HepG2 (cell line): ENCODE results near the gene SLC25A33. TPM values are rescaled to one million over a fixed set of nuclear protein-coding genes. Genes with fewer than 3 reads are reported as not detected.

Source experiments
- ATF2 ChIP-seq: sonication (generic); formaldehyde crosslinking; IDR thresholded peaks from 2 replicates; pipeline ENCODE4 v1.4.0; 2020; ENCODE audit warnings: missing genetic modification reagents
- CBFB ChIP-seq: sonication (generic); formaldehyde crosslinking; IDR thresholded peaks from 2 replicates; pipeline ENCODE4 v1.4.0; 2020; ENCODE audit warnings: missing genetic modification reagents
- ETV5 ChIP-seq: IDR thresholded peaks from 2 replicates; pipeline ENCODE4 v1.6.1; 2018; ENCODE audit warnings: missing biosample characterization, missing genetic modification reagents, inconsistent platforms, borderline replicate concordance
- HDAC2 ChIP-seq: sonication (generic); formaldehyde crosslinking; IDR thresholded peaks from 2 replicates; pipeline ENCODE4 v1.4.0; 2020; ENCODE audit warnings: missing genetic modification reagents
- HES4 ChIP-seq: sonication (generic); formaldehyde crosslinking; IDR thresholded peaks from 2 replicates; pipeline ENCODE4 v1.9.0; 2021; ENCODE audit warnings: mild to moderate bottlenecking, missing genetic modification reagents, borderline replicate concordance
- HMG20A ChIP-seq: IDR thresholded peaks from 2 replicates; pipeline ENCODE4 v1.6.1; 2016; ENCODE audit warnings: borderline replicate concordance
- IKZF4 ChIP-seq: sonication (generic); formaldehyde crosslinking; IDR thresholded peaks from 2 replicates; pipeline ENCODE4 v1.5.1; 2020; ENCODE audit warnings: borderline replicate concordance, mild to moderate bottlenecking, low read depth, missing genetic modification reagents; ENCODE audit errors: not compliant biosample characterization
- MAF1 ChIP-seq: sonication (generic); formaldehyde crosslinking; IDR thresholded peaks from 2 replicates; pipeline ENCODE4 v1.5.0; 2020; ENCODE audit warnings: missing genetic modification reagents, borderline replicate concordance
- POLR2AphosphoS5 ChIP-seq: IDR thresholded peaks from 2 replicates; pipeline ENCODE4 v1.6.1; 2012; ENCODE audit warnings: low read depth, low read length
- RARA ChIP-seq: IDR thresholded peaks from 2 replicates; pipeline ENCODE4 v1.6.1; 2016; ENCODE audit warnings: missing genetic modification reagents, missing compliant biosample characterization
- SMARCC2 ChIP-seq: fragments of 450-650 bp; IDR thresholded peaks from 2 replicates; pipeline ENCODE4 v1.6.1; 2017; ENCODE audit warnings: antibody characterized with exemption, mild to moderate bottlenecking
- SRSF1 ChIP-seq: fragments of 200-400 bp; formaldehyde crosslinking; optimal IDR thresholded peaks from 2 replicates; pipeline ENCODE3; 2017; ENCODE audit warnings: mild to moderate bottlenecking, low read depth, low read length, moderate library complexity
- TBX2 ChIP-seq: sonication (generic); formaldehyde crosslinking; IDR thresholded peaks from 2 replicates; pipeline ENCODE4 v1.5.0; 2020; ENCODE audit warnings: missing genetic modification reagents, mild to moderate bottlenecking, borderline replicate concordance
- TBX3 ChIP-seq: fragments of 450-650 bp; IDR thresholded peaks from 2 replicates; pipeline ENCODE4 v1.6.1; 2017; ENCODE audit warnings: antibody characterized with exemption, mild to moderate bottlenecking, inconsistent platforms, borderline replicate concordance
- TEF ChIP-seq: sonication (generic); formaldehyde crosslinking; IDR thresholded peaks from 2 replicates; pipeline ENCODE4 v1.5.0; 2020; ENCODE audit warnings: missing genetic modification reagents
- ZC3H4 ChIP-seq: sonication (generic); formaldehyde crosslinking; IDR thresholded peaks from 2 replicates; pipeline ENCODE4 v1.4.0; 2020; ENCODE audit warnings: missing genetic modification reagents, borderline replicate concordance
- ZFP90 ChIP-seq: sonication (generic); formaldehyde crosslinking; IDR thresholded peaks from 2 replicates; pipeline ENCODE4 v1.8.0; 2022; ENCODE audit warnings: missing genetic modification reagents, mild to moderate bottlenecking, inconsistent platforms, borderline replicate concordance
- ZGPAT ChIP-seq: IDR thresholded peaks from 2 replicates; pipeline ENCODE4 v1.6.1; 2016; ENCODE audit warnings: mild to moderate bottlenecking
- ZNF121 ChIP-seq: sonication (generic); formaldehyde crosslinking; IDR thresholded peaks from 2 replicates; pipeline ENCODE4 v1.5.0; 2020; ENCODE audit warnings: mild to moderate bottlenecking, missing genetic modification reagents
- ZNF282 ChIP-seq: fragments of 450-650 bp; IDR thresholded peaks from 2 replicates; pipeline ENCODE4 v1.6.1; 2018; ENCODE audit not compliant: partially characterized antibody
- ZNF329 ChIP-seq: sonication (generic); formaldehyde crosslinking; IDR thresholded peaks from 2 replicates; pipeline ENCODE4 v1.9.0; 2021; ENCODE audit warnings: low read depth, mild to moderate bottlenecking, missing genetic modification reagents
- ZNF557 ChIP-seq: sonication (generic); formaldehyde crosslinking; IDR thresholded peaks from 2 replicates; pipeline ENCODE4 v1.4.0; 2020; ENCODE audit warnings: missing genetic modification reagents
- ZNF605 ChIP-seq: sonication (generic); formaldehyde crosslinking; IDR thresholded peaks from 2 replicates; pipeline ENCODE4 v1.8.0; 2022; ENCODE audit warnings: mild to moderate bottlenecking, missing genetic modification reagents
- ZNF644 ChIP-seq: IDR thresholded peaks from 2 replicates; pipeline ENCODE4 v1.6.1; 2016; ENCODE audit warnings: low read depth
- ZSCAN22 ChIP-seq: sonication (generic); formaldehyde crosslinking; IDR thresholded peaks from 2 replicates; pipeline ENCODE4 v1.4.0; 2020; ENCODE audit warnings: mild to moderate bottlenecking, missing genetic modification reagents
- polyA plus RNA-seq, 8 experiments: library from polyadenylated mRNA; depleted of rRNA in 3 of 8; stranded (reverse) in 7 of 8; unstranded in 1 of 8; fragments of >200 nt; fragmentation: Illumina TruSeq in 4 of 8; extraction: Trizol in 4 of 8; gene quantifications; 2 replicates each; pipeline versions ENCODE4 v1.2.1 to v1.2.3, GENCODE V29; 2011 to 2016; ENCODE audit warnings: low read depth in 4 of 8, missing spikeins in 1 of 8, mixed read lengths in 1 of 8; ENCODE audit not compliant: insufficient read depth in 1 of 8
- total RNA-seq, 5 experiments: library from RNA; depleted of rRNA; stranded (reverse); fragments of >200 nt; fragmentation: Illumina TruSeq; extraction: Trizol; gene quantifications; 2 replicates each; pipeline ENCODE4 v1.2.3, GENCODE V29; 2016; ENCODE audit warnings: low read depth in 1 of 5
- TF ChIP-seq, protein P1 (sequence below): sonication (generic); formaldehyde crosslinking; IDR thresholded peaks from 2 replicates; pipeline ENCODE4 v1.4.0; 2020; ENCODE audit warnings: missing genetic modification reagents
- TF ChIP-seq, protein P2 (sequence below): IDR thresholded peaks from 2 replicates; pipeline ENCODE4 v1.6.1; 2016; ENCODE audit warnings: low read depth

The SLC25A33 gene
- total and polyA plus RNA-seq, 2 of the 13 experiments (the other 11 are each of a cell fraction or from before 2014, with no cell fraction given), result 15.4 to 50.3 TPM

- peak; percentile 36; the same call in 1 of the 2 replicates for TF ChIP-seq ZGPAT (CRISPR knock-in tag)
- TF ChIP-seq CBFB, result no peak
- no peak for TF ChIP-seq ZNF282
- TF ChIP-seq, protein P1, sequence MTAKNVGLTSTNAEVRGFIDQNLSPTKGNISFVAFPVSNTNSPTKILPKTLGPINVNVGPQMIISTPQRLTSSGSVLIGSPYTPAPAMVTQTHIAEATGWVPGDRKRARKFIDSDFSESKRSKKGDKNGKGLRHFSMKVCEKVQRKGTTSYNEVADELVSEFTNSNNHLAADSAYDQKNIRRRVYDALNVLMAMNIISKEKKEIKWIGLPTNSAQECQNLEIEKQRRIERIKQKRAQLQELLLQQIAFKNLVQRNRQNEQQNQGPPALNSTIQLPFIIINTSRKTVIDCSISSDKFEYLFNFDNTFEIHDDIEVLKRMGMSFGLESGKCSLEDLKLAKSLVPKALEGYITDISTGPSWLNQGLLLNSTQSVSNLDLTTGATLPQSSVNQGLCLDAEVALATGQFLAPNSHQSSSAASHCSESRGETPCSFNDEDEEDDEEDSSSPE (CRISPR knock-in tag), result no peak
- TF ChIP-seq HMG20A (CRISPR knock-in tag), result peak; percentile 75; the same call in 1 of the 2 replicates
- peak; percentile 56; the same call in 1 of the 2 replicates for TF ChIP-seq HDAC2 (CRISPR knock-in tag)
- no peak for TF ChIP-seq IKZF4 (CRISPR knock-in tag)
- TF ChIP-seq ZNF644, result no peak
- TF ChIP-seq ZNF557, result no peak
- peak; percentile 34; the same call in 1 of the 2 replicates for TF ChIP-seq POLR2AphosphoS5
- no peak for TF ChIP-seq ZFP90
- no peak for TF ChIP-seq ZSCAN22 (CRISPR knock-in tag)
- TF ChIP-seq TBX2 (CRISPR knock-in tag), result peak; percentile 50; the same call in 1 of the 2 replicates
- TF ChIP-seq TEF (CRISPR knock-in tag), result no peak
- no peak for TF ChIP-seq HES4
- peak; percentile 41; the same call in 1 of the 2 replicates for TF ChIP-seq ETV5
- no peak for TF ChIP-seq SRSF1
- TF ChIP-seq RARA (CRISPR knock-in tag), result peak; percentile 63; the same call in 1 of the 2 replicates
- TF ChIP-seq MAF1 (CRISPR knock-in tag), result no peak
- no peak for TF ChIP-seq TBX3
- TF ChIP-seq, protein P2, sequence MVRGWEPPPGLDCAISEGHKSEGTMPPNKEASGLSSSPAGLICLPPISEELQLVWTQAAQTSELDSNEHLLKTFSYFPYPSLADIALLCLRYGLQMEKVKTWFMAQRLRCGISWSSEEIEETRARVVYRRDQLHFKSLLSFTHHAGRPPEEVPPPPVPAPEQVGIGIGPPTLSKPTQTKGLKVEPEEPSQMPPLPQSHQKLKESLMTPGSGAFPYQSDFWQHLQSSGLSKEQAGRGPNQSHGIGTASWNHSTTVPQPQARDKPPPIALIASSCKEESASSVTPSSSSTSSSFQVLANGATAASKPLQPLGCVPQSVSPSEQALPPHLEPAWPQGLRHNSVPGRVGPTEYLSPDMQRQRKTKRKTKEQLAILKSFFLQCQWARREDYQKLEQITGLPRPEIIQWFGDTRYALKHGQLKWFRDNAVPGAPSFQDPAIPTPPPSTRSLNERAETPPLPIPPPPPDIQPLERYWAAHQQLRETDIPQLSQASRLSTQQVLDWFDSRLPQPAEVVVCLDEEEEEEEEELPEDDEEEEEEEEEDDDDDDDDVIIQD (CRISPR knock-in tag), result no peak
- no peak for TF ChIP-seq SMARCC2
- no peak for TF ChIP-seq ZNF605 (CRISPR knock-in tag)
- TF ChIP-seq ATF2 (CRISPR knock-in tag), result peak; percentile 37; the same call in 1 of the 2 replicates
- TF ChIP-seq ZC3H4, result no peak
- TF ChIP-seq ZNF329, result no peak
- 0 out of 2 replicates have a peak, but pooled peaks have one; percentile 9 for TF ChIP-seq ZNF121 (CRISPR knock-in tag)
These were observed 18.4 kb downstream of the SLC25A33 start (continued) for GRCh38 chr1:9557624-9558023.
